Fibroblast of skin of right biceps (primary cell): Measurements from ENCODE around the gene EIF2B2.
A peak's percentile ranks its signal among the peaks of the same experiment; 100 is the strongest.

Source experiments
- DNase-seq: peaks from one replicate; pipeline ENCODE4 v3.0.0-alpha.2; 2013

The EIF2B2 gene

GRCh38 chr14:75046899-75047298 is 44.2 kb downstream of the EIF2B2 start:
- peak; percentile 28 for DNase-seq

GRCh38 chr14:75047506-75047905 is 44.8 kb downstream of the EIF2B2 start:
- no peak for DNase-seq

- DNase-seq: no peak
Observed at GRCh38 chr14:75048101-75048500, 45.4 kb downstream of the EIF2B2 start.

GRCh38 chr14:75049136-75049535 is 46.4 kb downstream of the EIF2B2 start:
- no peak for DNase-seq

GRCh38 chr14:75049731-75050201 is 47.0 kb downstream of the EIF2B2 start:
- DNase-seq: no peak

GRCh38 chr14:75050852-75051555 is 48.3 kb downstream of the EIF2B2 start, which contains the start of gene MLH3:
Gene MLH3, minus strand, starts transcription at chr14:75051467. Its CDS starts 1,812 bp downstream, at chr14:75049655.
- DNase-seq: peak; percentile 82

- no peak for DNase-seq
Observed at GRCh38 chr14:75051556-75051899, 48.8 kb downstream of the EIF2B2 start.

- no peak for DNase-seq
Observed at GRCh38 chr14:75053396-75054291, 50.9 kb downstream of the EIF2B2 start.

- no peak for DNase-seq
Observed at GRCh38 chr14:75054421-75054820, 51.7 kb downstream of the EIF2B2 start.

- peak; percentile 66 for DNase-seq
Observed at GRCh38 chr14:75059642-75060041, 56.9 kb downstream of the EIF2B2 start.

- DNase-seq: no peak
Observed at GRCh38 chr14:75060420-75060819, 57.7 kb downstream of the EIF2B2 start.
